ENCODE results near the gene IPO13.

The IPO13 gene

GRCh38 chr1:43976890-43977289 lies 30.1 kb downstream of the IPO13 start:
- Histone ChIP-seq H3K27ac (ENCODE audit: low read depth, low read length) (peak overlapping the region; percentile 74; the same call in 1 of the 2 replicates), H3K79me2 (ENCODE audit: insufficient read depth, low read length) (peaks cover 35% of the 10 kb centered on the region), H2AFZ (ENCODE audit: low read depth, low read length, severe bottlenecking) (no peak overlapping the region), H3K4me3 (ENCODE audit: insufficient read depth, low read length, poor library complexity, severe bottlenecking) (no peak overlapping the region), H3K9me3 (ENCODE audit: insufficient read depth, low read length) (no peaks in the 10 kb centered on the region), H4K20me1 (ENCODE audit: low read depth, low read length) (no peaks in the 10 kb centered on the region), H3K9ac (ENCODE audit: low read length) (peak overlapping the region; percentile 99; the same call in 1 of the 2 replicates), H3K36me3 (ENCODE audit: low read length) (no peaks in the 10 kb centered on the region), H3K4me2 (ENCODE audit: low read depth, low read length, poor library complexity, severe bottlenecking) (peak overlapping the region; percentile 72), H3K9me2 (replicated peaks; ENCODE audit: insufficient read depth, low read length) (no peaks in the 10 kb centered on the region), H3K27me3 (ENCODE audit: low read length) (no peaks in the 10 kb centered on the region), H3F3A (ENCODE audit: insufficient read depth) (peaks cover 41% of the 10 kb centered on the region)
- TF ChIP-seq EZH2phosphoT487 (conservative IDR thresholded peaks at IDR 0.05; ENCODE audit: low read length) (no peak), CTCF (IDR thresholded peaks at IDR 0.05; ENCODE audit: insufficient read depth, low read length, poor library complexity, severe bottlenecking) (no peak)

- Histone ChIP-seq H3F3A (ENCODE audit: insufficient read depth) (peaks cover 41% of the 10 kb centered on the region), H3K4me2 (ENCODE audit: low read depth, low read length, poor library complexity, severe bottlenecking) (peak overlapping the region; percentile 72), H3K79me2 (ENCODE audit: insufficient read depth, low read length) (peaks cover 35% of the 10 kb centered on the region), H3K9me3 (ENCODE audit: insufficient read depth, low read length) (no peaks in the 10 kb centered on the region), H3K27me3 (ENCODE audit: low read length) (no peaks in the 10 kb centered on the region), H3K4me3 (ENCODE audit: insufficient read depth, low read length, poor library complexity, severe bottlenecking) (no peak overlapping the region), H3K36me3 (ENCODE audit: low read length) (no peaks in the 10 kb centered on the region), H3K27ac (ENCODE audit: low read depth, low read length) (peak overlapping the region; percentile 74; the same call in 1 of the 2 replicates), H2AFZ (ENCODE audit: low read depth, low read length, severe bottlenecking) (no peak overlapping the region), H4K20me1 (ENCODE audit: low read depth, low read length) (no peaks in the 10 kb centered on the region), H3K9ac (ENCODE audit: low read length) (peak overlapping the region; percentile 99), H3K9me2 (replicated peaks; ENCODE audit: insufficient read depth, low read length) (no peaks in the 10 kb centered on the region)
- TF ChIP-seq CTCF (IDR thresholded peaks at IDR 0.05; ENCODE audit: insufficient read depth, low read length, poor library complexity, severe bottlenecking) (no peak), EZH2phosphoT487 (conservative IDR thresholded peaks at IDR 0.05; ENCODE audit: low read length) (no peak)
These were observed 30.9 kb downstream of the IPO13 start for GRCh38 chr1:43977376-43978263.

GRCh38 chr1:43978264-43978550 lies 31.5 kb downstream of the IPO13 start:
- Histone ChIP-seq H3K27me3 (ENCODE audit: low read length) (no peaks in the 10 kb centered on the region), H2AFZ (ENCODE audit: low read depth, low read length, severe bottlenecking) (no peak overlapping the region), H3F3A (ENCODE audit: insufficient read depth) (peaks cover 39% of the 10 kb centered on the region), H4K20me1 (ENCODE audit: low read depth, low read length) (no peaks in the 10 kb centered on the region), H3K36me3 (ENCODE audit: low read length) (no peaks in the 10 kb centered on the region), H3K4me3 (ENCODE audit: insufficient read depth, low read length, poor library complexity, severe bottlenecking) (peak overlapping the region; percentile 80), H3K27ac (ENCODE audit: low read depth, low read length) (peak overlapping the region; percentile 74), H3K9me2 (replicated peaks; ENCODE audit: insufficient read depth, low read length) (no peaks in the 10 kb centered on the region), H3K79me2 (ENCODE audit: insufficient read depth, low read length) (peaks cover 35% of the 10 kb centered on the region), H3K4me2 (ENCODE audit: low read depth, low read length, poor library complexity, severe bottlenecking) (peak overlapping the region; percentile 72), H3K9ac (ENCODE audit: low read length) (peak overlapping the region; percentile 99), H3K9me3 (ENCODE audit: insufficient read depth, low read length) (no peaks in the 10 kb centered on the region)
- TF ChIP-seq EZH2phosphoT487 (conservative IDR thresholded peaks at IDR 0.05; ENCODE audit: low read length), result no peak
- TF ChIP-seq CTCF (IDR thresholded peaks at IDR 0.05; ENCODE audit: insufficient read depth, low read length, poor library complexity, severe bottlenecking), result no peak

Data from SU-DHL-6 (cell line).